Transverse colon (tissue), 4 donors: ENCODE measurements around the gene NMBR. TPM values are rescaled to one million over a fixed set of nuclear protein-coding genes. Genes with fewer than 3 reads are reported as not detected.
"Not testable (repeated sequence)": the region's sequence is repeated elsewhere in the genome, so short reads cannot be mapped to it uniquely, and the experiment has no call there.

Experiments
- DNase-seq: peaks from one replicate; pipeline ENCODE4 v3.0.0-alpha.2; 2019
- H3K27ac ChIP-seq, 4 donors: fragments of 200-600 bp; sonication (generic); 2 replicates each; pipeline ENCODE4 v1.5.1; 2016 to 2018; ENCODE audit warnings: inconsistent platforms in 4 of 4
- H3K27me3 ChIP-seq: fragments of 200-600 bp; sonication (generic); 2 replicates; pipeline ENCODE4 v1.5.1; 2017; ENCODE audit warnings: inconsistent platforms
- H3K36me3 ChIP-seq, 4 donors: fragments of 200-600 bp; sonication (generic); 2 replicates each; pipeline ENCODE4 v1.5.1; 2017 to 2019; ENCODE audit warnings: inconsistent platforms in 4 of 4
- H3K4me1 ChIP-seq, 4 donors: fragments of 200-600 bp; sonication (generic); 2 replicates each; pipeline ENCODE4 v1.5.1; 2017 to 2020; ENCODE audit warnings: inconsistent platforms in 4 of 4
- H3K4me3 ChIP-seq, 4 donors: fragments of 200-600 bp; sonication (generic); 1 replicate in 1 of 4; 2 replicates in 3 of 4; pipeline versions ENCODE4 v1.5.1 to v1.6.1; 2017 to 2019; ENCODE audit warnings: inconsistent platforms in 4 of 4
- H3K9me3 ChIP-seq, 2 donors: fragments of 200-600 bp; sonication (generic); 2 replicates each; pipeline ENCODE4 v1.5.1; 2017 to 2019; ENCODE audit warnings: inconsistent platforms in 2 of 2
- CTCF ChIP-seq, 5 experiments: fragments of 200-600 bp in 3 of 5; fragments of 450-650 bp in 2 of 5; sonication (generic) in 3 of 5; IDR thresholded peaks; 1 replicate in 2 of 5; 2 replicates in 3 of 5; pipeline ENCODE4 v1.5.1; 2016 to 2017; ENCODE audit warnings: antibody characterized with exemption in 5 of 5, inconsistent platforms in 3 of 5, mild to moderate bottlenecking in 2 of 5, moderate library complexity in 1 of 5
- EP300 ChIP-seq: sonication (generic); formaldehyde crosslinking; IDR thresholded peaks from one replicate; pipeline ENCODE4 v1.6.1; 2017; ENCODE audit warnings: antibody characterized with exemption, low read depth
- POLR2A ChIP-seq: fragments of 450-650 bp; IDR thresholded peaks from one replicate; pipeline ENCODE4 v1.6.1; 2016; ENCODE audit warnings: antibody characterized with exemption, mild to moderate bottlenecking, moderate library complexity
- POLR2AphosphoS5 ChIP-seq, 3 donors: sonication (generic); formaldehyde crosslinking; IDR thresholded peaks; one replicate each; pipeline ENCODE4 v1.6.1; 2016; ENCODE audit warnings: antibody characterized with exemption in 3 of 3
- WGBS, 2 donors: methylation state at CpG; one replicate each; pipeline ENCODE4 v1.1.5; 2018; ENCODE audit warnings: low coverage in 1 of 2; 5-methylcytosine and 5-hydroxymethylcytosine counted together
- in situ Hi-C, 4 donors: fragments of 200-750 bp; cut with MboI; loops; one replicate each; pipeline versions ENCODE4 v1.15.0 to v1.15.1; 2017; ENCODE audit warnings: low sequenced_read_pairs in 3 of 4, low pct_ligation_motif_present in 1 of 4, low pct_unique_long_range_greater_than_20kb in 1 of 4
- intact Hi-C: fragments of 100-400 bp; cut with DNase I; formaldehyde crosslinking; loops from one replicate; pipeline ENCODE4 v1.15.1; 2023; ENCODE audit warnings: low total_unique reads
- total RNA-seq, 4 donors: library from RNA; depleted of rRNA; stranded (reverse); fragments of >200 nt; gene quantifications; one replicate each; pipeline ENCODE4 v1.1.0, GENCODE V29; 2016

NMBR gene
- total RNA-seq, 4 donors from 2014 or later, result not detected

GRCh38 chr6:142030115-142030619, 116.8 kb downstream of the NMBR start:
- H3K27me3 ChIP-seq, result no peaks in the 10 kb centered on the region
- no peaks in the 10 kb centered on the region for H3K4me1 ChIP-seq
- H3K9me3 ChIP-seq, result peaks cover 0 to 2% of the 10 kb centered on the region in 2 donors
- 85 to 92% methylated on average over 2 to 11 of the region's 11 CpGs for WGBS, 2 donors
- intact Hi-C loops, result no loop called here
- H3K36me3 ChIP-seq, result no peaks in the 10 kb centered on the region
- TF ChIP-seq EP300, result no peak
- no peak for TF ChIP-seq POLR2AphosphoS5 (IDR thresholded peaks at IDR 0.05)
- no peak for TF ChIP-seq CTCF (IDR thresholded peaks at IDR 0.05)
- no peak for TF ChIP-seq POLR2A
- H3K4me3 ChIP-seq, result no peak overlapping the region
- in situ Hi-C loops, result no loop called here
- no peak for DNase-seq
- no peak overlapping the region for H3K27ac ChIP-seq

GRCh38 chr6:142028527-142028926, 118.4 kb downstream of the NMBR start:
- Histone ChIP-seq H3K4me1 (no peaks in the 10 kb centered on the region), H3K9me3 (peaks cover 0 to 2% of the 10 kb centered on the region in 2 donors), H3K27ac (no peak overlapping the region), H3K4me3 (no peak overlapping the region), H3K27me3 (no peaks in the 10 kb centered on the region), H3K36me3 (no peaks in the 10 kb centered on the region)
- no peak for TF ChIP-seq EP300
- no peak for TF ChIP-seq POLR2A
- DNase-seq, result no peak
- intact Hi-C loops, result no loop called here
- 83 to 97% methylated on average over 2 to 3 of the region's 3 CpGs for WGBS, 2 donors
- in situ Hi-C loops, result no loop called here

GRCh38 chr6:142027804-142028203, 119.1 kb downstream of the NMBR start:
- H3K4me1 ChIP-seq, intact Hi-C loops, in situ Hi-C loops, DNase-seq, H3K27me3 ChIP-seq, H3K4me3 ChIP-seq, H3K36me3 ChIP-seq, H3K9me3 ChIP-seq, H3K27ac ChIP-seq: not testable (repeated sequence)
- 72 to 76% methylated on average over 3 of the region's 3 CpGs for WGBS, 2 donors

GRCh38 chr6:142027074-142027473, 119.8 kb downstream of the NMBR start:
- DNase-seq, result no peak
- Histone ChIP-seq H3K27ac (no peak overlapping the region), H3K36me3 (no peaks in the 10 kb centered on the region), H3K4me1 (no peaks in the 10 kb centered on the region), H3K4me3 (no peak overlapping the region), H3K9me3 (peaks cover 0 to 2% of the 10 kb centered on the region in 2 donors), H3K27me3 (no peaks in the 10 kb centered on the region)
- no peak for TF ChIP-seq POLR2A
- no peak for TF ChIP-seq POLR2AphosphoS5 (IDR thresholded peaks at IDR 0.05)
- no peak for TF ChIP-seq EP300
- no peak for TF ChIP-seq CTCF (IDR thresholded peaks at IDR 0.05)
- intact Hi-C loops (no loop called here), in situ Hi-C loops (no loop called here)
- 71 to 78% methylated on average over 2 to 3 of the region's 3 CpGs for WGBS, 2 donors

- H3K27me3 ChIP-seq, result no peaks in the 10 kb centered on the region
- H3K27ac ChIP-seq, result no peak overlapping the region
- intact Hi-C loops, result no loop called here
- in situ Hi-C loops, result no loop called here
- peaks cover 0 to 2% of the 10 kb centered on the region in 2 donors for H3K9me3 ChIP-seq
- DNase-seq, result no peak
- no peak overlapping the region for H3K4me3 ChIP-seq
- no peaks in the 10 kb centered on the region for H3K36me3 ChIP-seq
- no peaks in the 10 kb centered on the region for H3K4me1 ChIP-seq
- TF ChIP-seq POLR2A (no peak), CTCF (IDR thresholded peaks at IDR 0.05) (no peak), POLR2AphosphoS5 (IDR thresholded peaks at IDR 0.05) (no peak), EP300 (no peak)
Measured at GRCh38 chr6:142026471-142026870, 120.5 kb downstream of the NMBR start.

Other genes with a start within 250 kb of the NMBR start
- gene GJE1, start 14.2 kb downstream of the NMBR start, total RNA-seq, result not detected
- gene VTA1, start 141 bp upstream of the NMBR start, total RNA-seq, result 10 to 100 TPM; 10.5 to 52.6 (median 37.2) TPM
- gene ADGRG6, start 154.9 kb upstream of the NMBR start, total RNA-seq, result 10 to 100 TPM; 15.7 to 75.2 (median 19.2) TPM